A673 (cell line): ENCODE results near the gene PRDM1.

Experiments used
- CTCF ChIP-seq: fragments of 300-800, 200-600 bp; sonication (generic); conservative IDR thresholded peaks from 2 replicates; pipeline ENCODE4 v1.5.1; 2017; ENCODE audit warnings: low read depth, mild to moderate bottlenecking, antibody characterized with exemption, low read length, moderate library complexity, mixed read lengths
- EZH2 ChIP-seq: fragments of 200-600 bp; sonication (generic); IDR thresholded peaks from 2 replicates; pipeline ENCODE4 v1.6.1; 2017; ENCODE audit warnings: borderline replicate concordance, low read depth, mild to moderate bottlenecking, mixed read lengths, antibody characterized with exemption, low read length; ENCODE audit not compliant: poor library complexity, severe bottlenecking

GRCh38 chr6:106081715-106082114 lies 4.4 kb upstream of the PRDM1 start:
- TF ChIP-seq CTCF, result no peak
- no peak for TF ChIP-seq EZH2
